B cell (primary cell): ENCODE measurements around the gene TLE5.

Source experiments
- EZH2 ChIP-seq: IDR thresholded peaks from 2 replicates; pipeline ENCODE4 v1.6.1; 2012; ENCODE audit warnings: borderline replicate concordance, low read depth, mild to moderate bottlenecking, moderate library complexity, low read length; ENCODE audit not compliant: insufficient read depth, poor library complexity, severe bottlenecking
- TF ChIP-seq, protein P1 (sequence below): fragments of 200-600 bp; IDR thresholded peaks from one replicate; pipeline ENCODE4 v1.8.0; 2022; ENCODE audit warnings: antibody characterized with exemption, mild to moderate bottlenecking

DNA sequence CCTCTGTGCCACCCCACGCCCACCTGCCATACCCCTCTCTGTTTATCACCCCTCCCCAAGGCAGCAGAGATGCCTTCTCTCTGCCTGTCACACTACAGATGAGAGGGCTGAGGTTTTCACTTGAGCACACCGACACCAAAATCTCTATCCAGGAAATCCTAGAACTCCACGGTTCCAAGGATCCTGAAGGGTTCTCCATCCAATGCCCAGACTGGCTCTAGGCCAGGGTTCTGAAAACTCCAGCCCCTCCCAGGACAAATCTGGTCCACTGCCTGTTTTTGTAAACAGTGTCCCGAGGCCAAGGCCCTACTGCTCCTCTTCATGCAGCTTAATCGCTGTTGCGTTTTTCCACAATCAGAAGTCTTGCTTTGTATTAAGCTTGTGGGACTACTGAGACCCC lies 53.3 kb downstream of the TLE5 start:
- TF ChIP-seq, protein P1, sequence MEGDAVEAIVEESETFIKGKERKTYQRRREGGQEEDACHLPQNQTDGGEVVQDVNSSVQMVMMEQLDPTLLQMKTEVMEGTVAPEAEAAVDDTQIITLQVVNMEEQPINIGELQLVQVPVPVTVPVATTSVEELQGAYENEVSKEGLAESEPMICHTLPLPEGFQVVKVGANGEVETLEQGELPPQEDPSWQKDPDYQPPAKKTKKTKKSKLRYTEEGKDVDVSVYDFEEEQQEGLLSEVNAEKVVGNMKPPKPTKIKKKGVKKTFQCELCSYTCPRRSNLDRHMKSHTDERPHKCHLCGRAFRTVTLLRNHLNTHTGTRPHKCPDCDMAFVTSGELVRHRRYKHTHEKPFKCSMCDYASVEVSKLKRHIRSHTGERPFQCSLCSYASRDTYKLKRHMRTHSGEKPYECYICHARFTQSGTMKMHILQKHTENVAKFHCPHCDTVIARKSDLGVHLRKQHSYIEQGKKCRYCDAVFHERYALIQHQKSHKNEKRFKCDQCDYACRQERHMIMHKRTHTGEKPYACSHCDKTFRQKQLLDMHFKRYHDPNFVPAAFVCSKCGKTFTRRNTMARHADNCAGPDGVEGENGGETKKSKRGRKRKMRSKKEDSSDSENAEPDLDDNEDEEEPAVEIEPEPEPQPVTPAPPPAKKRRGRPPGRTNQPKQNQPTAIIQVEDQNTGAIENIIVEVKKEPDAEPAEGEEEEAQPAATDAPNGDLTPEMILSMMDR: no peak
- no peak for TF ChIP-seq EZH2
